GM19193 (cell line): Measurements from ENCODE around the gene SLC49A3.
A peak's percentile ranks its signal among the peaks of the same experiment; 100 is the strongest.

ENCODE experiments used
- POLR2A ChIP-seq: IDR thresholded peaks from 4 replicates; pipeline ENCODE4 v1.6.1; 2011; ENCODE audit not compliant: insufficient read depth, insufficient read length; ENCODE audit errors: extremely low read depth

The SLC49A3 gene

GRCh38 chr4:707929-708630 is 19.1 kb upstream of the SLC49A3 start:
- no peak for TF ChIP-seq POLR2A

GRCh38 chr4:706834-707598 is 18.1 kb upstream of the SLC49A3 start:
- TF ChIP-seq POLR2A: no peak

GRCh38 chr4:705278-706082 is 16.5 kb upstream of the SLC49A3 start, which contains the start of gene PCGF3:
TSS of gene PCGF3 (plus strand) at chr4:705832. CDS start at chr4:733681, 27,849 bp downstream.
- peak; percentile 51 for TF ChIP-seq POLR2A

- TF ChIP-seq POLR2A: no peak
Observed at GRCh38 chr4:704971-705277, 16.0 kb upstream of the SLC49A3 start.

- TF ChIP-seq POLR2A: no peak
Observed at GRCh38 chr4:704198-704891, 15.4 kb upstream of the SLC49A3 start.

GRCh38 chr4:703336-704197 is 14.6 kb upstream of the SLC49A3 start:
- no peak for TF ChIP-seq POLR2A

- no peak for TF ChIP-seq POLR2A
Observed at GRCh38 chr4:702618-703048, 13.7 kb upstream of the SLC49A3 start.

- no peak for TF ChIP-seq POLR2A
Observed at GRCh38 chr4:700587-701264, 11.8 kb upstream of the SLC49A3 start.

GRCh38 chr4:699816-700580 is 11.0 kb upstream of the SLC49A3 start:
- no peak for TF ChIP-seq POLR2A

- no peak for TF ChIP-seq POLR2A
Observed at GRCh38 chr4:692771-693554, 4.0 kb upstream of the SLC49A3 start.

GRCh38 chr4:689723-690122 is 772 bp upstream of the SLC49A3 start:
- no peak for TF ChIP-seq POLR2A
